ENCODE results near the gene FSD2.

- no peak for TF ChIP-seq CTCF (IDR thresholded peaks at IDR 0.05; ENCODE audit: low read length)
- no peak for TF ChIP-seq EZH2 (IDR thresholded peaks at IDR 0.05; ENCODE audit: borderline replicate concordance, low read length)
Observed at GRCh38 chr15:82833362-82833682, 27.5 kb upstream of the FSD2 start.
